Measurements from ENCODE around the gene PPIL6.

PPIL6 gene

GRCh38 chr6:109473120-109473519, 32.7 kb upstream of the PPIL6 start:
- no peak for TF ChIP-seq REST (IDR thresholded peaks at IDR 0.05; ENCODE audit: insufficient read depth in 1 of 2, low read depth in 2 of 2, low read length in 2 of 2)

- TF ChIP-seq REST (IDR thresholded peaks at IDR 0.05; ENCODE audit: insufficient read depth in 1 of 2, low read depth in 2 of 2, low read length in 2 of 2) (no peak), TAF1 (IDR thresholded peaks at IDR 0.05; ENCODE audit: borderline replicate concordance, insufficient read depth, low read length) (no peak), FOXP2 (optimal IDR thresholded peaks at IDR 0.05; ENCODE audit: borderline replicate concordance, extremely low read depth, extremely low read length, insufficient read depth) (no peak), POLR2AphosphoS5 (IDR thresholded peaks at IDR 0.05; ENCODE audit: low read depth, low read length) (no peak), SIN3A (IDR thresholded peaks at IDR 0.05; ENCODE audit: borderline replicate concordance, insufficient read depth, low read length) (no peak)
Measured at GRCh38 chr6:109472132-109472995, 31.9 kb upstream of the PPIL6 start.

- TF ChIP-seq POLR2AphosphoS5 (IDR thresholded peaks at IDR 0.05; ENCODE audit: low read depth, low read length) (no peak), REST (IDR thresholded peaks at IDR 0.05; ENCODE audit: insufficient read depth in 1 of 2, low read depth in 2 of 2, low read length in 2 of 2) (no peak), TAF1 (IDR thresholded peaks at IDR 0.05; ENCODE audit: borderline replicate concordance, insufficient read depth, low read length) (no peak), FOXP2 (optimal IDR thresholded peaks at IDR 0.05; ENCODE audit: borderline replicate concordance, extremely low read depth, extremely low read length, insufficient read depth) (no peak), SIN3A (IDR thresholded peaks at IDR 0.05; ENCODE audit: borderline replicate concordance, insufficient read depth, low read length) (no peak)
Measured at GRCh38 chr6:109471105-109471810, 30.8 kb upstream of the PPIL6 start.

GRCh38 chr6:109469591-109470189, 29.3 kb upstream of the PPIL6 start:
- TF ChIP-seq SIN3A (IDR thresholded peaks at IDR 0.05; ENCODE audit: borderline replicate concordance, insufficient read depth, low read length) (no peak), FOXP2 (optimal IDR thresholded peaks at IDR 0.05; ENCODE audit: borderline replicate concordance, extremely low read depth, extremely low read length, insufficient read depth) (no peak), TAF1 (IDR thresholded peaks at IDR 0.05; ENCODE audit: borderline replicate concordance, insufficient read depth, low read length) (no peak)

GRCh38 chr6:109467696-109468095, 27.3 kb upstream of the PPIL6 start:
- TF ChIP-seq REST (IDR thresholded peaks at IDR 0.05; ENCODE audit: insufficient read depth in 1 of 2, low read depth in 2 of 2, low read length in 2 of 2) (no peak), POLR2AphosphoS5 (IDR thresholded peaks at IDR 0.05; ENCODE audit: low read depth, low read length) (no peak), FOXP2 (optimal IDR thresholded peaks at IDR 0.05; ENCODE audit: borderline replicate concordance, extremely low read depth, extremely low read length, insufficient read depth) (no peak), SIN3A (IDR thresholded peaks at IDR 0.05; ENCODE audit: borderline replicate concordance, insufficient read depth, low read length) (no peak), TAF1 (IDR thresholded peaks at IDR 0.05; ENCODE audit: borderline replicate concordance, insufficient read depth, low read length) (no peak)
